PC-9 (cell line): ENCODE data around the gene GMPR2. TPM values are rescaled to one million over a fixed set of nuclear protein-coding genes. Genes with fewer than 3 reads are reported as not detected.

ENCODE experiments used
- BruUV-seq: library from RNA; stranded (reverse); fragments of 400-500 nt; replicated peaks from 2 replicates; lab custom pipeline; 2021; lab: Mats Ljungman, UMichigan
- CTCF ChIA-PET: fragments of 300-600 bp; sonication (Branson Sonifier 250); formaldehyde crosslinking; loops from one replicate; lab custom pipeline; 2022; ENCODE audit warnings: antibody characterized with exemption; lab: Charles Lee
- POLR2A ChIA-PET: fragments of 300-600 bp; sonication (Branson Sonifier 250); formaldehyde crosslinking; loops from one replicate; lab custom pipeline; 2022; ENCODE audit warnings: antibody characterized with exemption; ENCODE audit not compliant: unreplicated experiment; lab: Charles Lee
- DNase-seq, 2 experiments: peaks; one replicate each; pipeline versions ENCODE4 v3.0.0 to v3.0.0-alpha.2; 2015 to 2022; ENCODE audit warnings: mixed read lengths in 1 of 2
- H2AFZ ChIP-seq: fragments of 200-600 bp; sonication (generic); 2 replicates; pipeline ENCODE4 v1.8.1; 2017; ENCODE audit warnings: antibody characterized with exemption
- H3F3A ChIP-seq: fragments of 200-600 bp; sonication (generic); 2 replicates; pipeline ENCODE4 v1.8.1; 2017; ENCODE audit warnings: antibody characterized with exemption, mild to moderate bottlenecking, low read depth; ENCODE audit not compliant: insufficient read depth
- H3K27ac ChIP-seq: fragments of 200-600 bp; sonication (generic); 2 replicates; pipeline ENCODE4 v1.6.1; 2016; ENCODE audit warnings: mixed run types
- H3K27me3 ChIP-seq: fragments of 200-600 bp; sonication (generic); 2 replicates; pipeline ENCODE4 v1.6.1; 2016; ENCODE audit warnings: low read depth, mixed run types; ENCODE audit not compliant: insufficient read depth
- H3K36me3 ChIP-seq: fragments of 200-600 bp; sonication (generic); 2 replicates; pipeline ENCODE4 v1.6.1; 2016; ENCODE audit warnings: low read depth, mixed run types
- H3K4me1 ChIP-seq: fragments of 200-600 bp; sonication (generic); replicated peaks from 2 replicates; pipeline ENCODE4 v1.6.1; 2016; ENCODE audit warnings: mixed run types; ENCODE audit not compliant: insufficient read depth
- H3K4me2 ChIP-seq: fragments of 200-600 bp; sonication (generic); 2 replicates; pipeline ENCODE4 v1.6.1; 2017; ENCODE audit warnings: mixed run types
- H3K4me3 ChIP-seq: fragments of 200-600 bp; sonication (generic); 2 replicates; pipeline ENCODE4 v1.6.1; 2016; ENCODE audit warnings: mixed run types
- H3K79me2 ChIP-seq: fragments of 200-600 bp; sonication (generic); 2 replicates; pipeline ENCODE4 v1.6.1; 2017; ENCODE audit warnings: low read depth, mixed run types
- H3K9me2 ChIP-seq: fragments of 200-600 bp; sonication (generic); 2 replicates; pipeline ENCODE4 v1.8.1; 2017; ENCODE audit warnings: mild to moderate bottlenecking; ENCODE audit not compliant: insufficient read depth
- H3K9me3 ChIP-seq: fragments of 200-600 bp; sonication (generic); 2 replicates; pipeline ENCODE4 v1.8.1; 2016; ENCODE audit warnings: low read depth; ENCODE audit not compliant: insufficient read depth
- H4K20me1 ChIP-seq: fragments of 200-600 bp; sonication (generic); 2 replicates; pipeline ENCODE4 v1.8.1; 2017; ENCODE audit not compliant: insufficient read depth
- EZH2 ChIP-seq: fragments of 200-600 bp; sonication (generic); IDR thresholded peaks from 2 replicates; pipeline ENCODE4 v1.8.0; 2017; ENCODE audit warnings: antibody characterized with exemption, low read depth
- intact Hi-C: fragments of 100-400 bp; cut with micrococcal nuclease; formaldehyde crosslinking; loops from one replicate; pipeline ENCODE4 v1.10.0; 2022; ENCODE audit not compliant: unreplicated experiment
- total RNA-seq: library from RNA; stranded (reverse); gene quantifications from 2 replicates; pipeline ENCODE4 v1.2.3, GENCODE V29; 2021
- TF ChIP-seq, protein P1 (sequence below): fragments of 200-600 bp; sonication (generic); conservative IDR thresholded peaks from 2 replicates; pipeline ENCODE4 v1.6.1; 2017; ENCODE audit warnings: mixed run types, antibody characterized with exemption, mild to moderate bottlenecking, moderate library complexity

The GMPR2 gene
- total RNA-seq, 1 experiment from 2014 or later, result 55.3 TPM

- ChIA-PET CTCF (interaction anchor here (0.6 kb wide), 1 partner anchor 150 kb away, joined by 3 read pairs; no protein-coding TSS in a partner anchor), POLR2A (interaction anchor here (0.6 kb wide), 2 partner anchors 9 to 35 kb away, joined by 9 to 18 read pairs; no protein-coding TSS in a partner anchor)
- Histone ChIP-seq H3K27me3 (no peaks in the 10 kb centered on the region), H2AFZ (no peak overlapping the region), H3F3A (peaks cover 7% of the 10 kb centered on the region; the same call in 1 of the 2 replicates), H3K4me3 (no peak overlapping the region), H3K36me3 (no peaks in the 10 kb centered on the region), H3K9me3 (no peaks in the 10 kb centered on the region), H3K9me2 (no peaks in the 10 kb centered on the region), H3K27ac (no peak overlapping the region), H3K79me2 (no peaks in the 10 kb centered on the region), H3K4me2 (no peak overlapping the region), H4K20me1 (no peaks in the 10 kb centered on the region), H3K4me1 (peaks cover 8% of the 10 kb centered on the region)
- DNase-seq, result no peak
- TF ChIP-seq, protein P1, sequence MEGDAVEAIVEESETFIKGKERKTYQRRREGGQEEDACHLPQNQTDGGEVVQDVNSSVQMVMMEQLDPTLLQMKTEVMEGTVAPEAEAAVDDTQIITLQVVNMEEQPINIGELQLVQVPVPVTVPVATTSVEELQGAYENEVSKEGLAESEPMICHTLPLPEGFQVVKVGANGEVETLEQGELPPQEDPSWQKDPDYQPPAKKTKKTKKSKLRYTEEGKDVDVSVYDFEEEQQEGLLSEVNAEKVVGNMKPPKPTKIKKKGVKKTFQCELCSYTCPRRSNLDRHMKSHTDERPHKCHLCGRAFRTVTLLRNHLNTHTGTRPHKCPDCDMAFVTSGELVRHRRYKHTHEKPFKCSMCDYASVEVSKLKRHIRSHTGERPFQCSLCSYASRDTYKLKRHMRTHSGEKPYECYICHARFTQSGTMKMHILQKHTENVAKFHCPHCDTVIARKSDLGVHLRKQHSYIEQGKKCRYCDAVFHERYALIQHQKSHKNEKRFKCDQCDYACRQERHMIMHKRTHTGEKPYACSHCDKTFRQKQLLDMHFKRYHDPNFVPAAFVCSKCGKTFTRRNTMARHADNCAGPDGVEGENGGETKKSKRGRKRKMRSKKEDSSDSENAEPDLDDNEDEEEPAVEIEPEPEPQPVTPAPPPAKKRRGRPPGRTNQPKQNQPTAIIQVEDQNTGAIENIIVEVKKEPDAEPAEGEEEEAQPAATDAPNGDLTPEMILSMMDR, result no peak
- TF ChIP-seq EZH2, result no peak
- BruUV-seq, result no TSS peak
- intact Hi-C loops, result no loop called here
Observed at GRCh38 chr14:24280797-24281460, 48.2 kb downstream of the GMPR2 start.

GRCh38 chr14:24281636-24282035 is 48.9 kb downstream of the GMPR2 start:
- Histone ChIP-seq H3K4me3 (no peak overlapping the region), H3K4me1 (peaks cover 8% of the 10 kb centered on the region), H3K9me2 (no peaks in the 10 kb centered on the region), H4K20me1 (no peaks in the 10 kb centered on the region), H3K4me2 (no peak overlapping the region), H3K36me3 (no peaks in the 10 kb centered on the region), H3K27ac (no peak overlapping the region), H3K27me3 (no peaks in the 10 kb centered on the region), H3K9me3 (no peaks in the 10 kb centered on the region), H2AFZ (no peak overlapping the region), H3K79me2 (no peaks in the 10 kb centered on the region), H3F3A (peaks cover 7% of the 10 kb centered on the region; the same call in 1 of the 2 replicates)
- intact Hi-C loops, result no loop called here
- no peak for DNase-seq
- ChIA-PET CTCF (no interaction called here), POLR2A (no interaction called here)
- BruUV-seq, result no TSS peak
- no peak for TF ChIP-seq EZH2
- TF ChIP-seq, protein P1, result no peak

GRCh38 chr14:24282736-24283135 is 50.0 kb downstream of the GMPR2 start:
- no peaks in the 10 kb centered on the region for H3K79me2 ChIP-seq
- no peaks in the 10 kb centered on the region for H3K9me3 ChIP-seq
- peaks cover 8% of the 10 kb centered on the region for H3K4me1 ChIP-seq
- H3K4me2 ChIP-seq, result no peak overlapping the region
- BruUV-seq, result no TSS peak
- no peak overlapping the region for H3K4me3 ChIP-seq
- peaks cover 7% of the 10 kb centered on the region; the same call in 1 of the 2 replicates for H3F3A ChIP-seq
- H3K27ac ChIP-seq, result no peak overlapping the region
- ChIA-PET POLR2A (no interaction called here), CTCF (interaction anchor here (0.6 kb wide), 1 partner anchor 13 kb away, joined by 3 read pairs; no protein-coding TSS in a partner anchor)
- H4K20me1 ChIP-seq, result no peaks in the 10 kb centered on the region
- TF ChIP-seq, protein P1, result no peak
- TF ChIP-seq EZH2, result no peak
- no peak for DNase-seq
- no peak overlapping the region for H2AFZ ChIP-seq
- no peaks in the 10 kb centered on the region for H3K9me2 ChIP-seq
- no peaks in the 10 kb centered on the region for H3K36me3 ChIP-seq
- H3K27me3 ChIP-seq, result no peaks in the 10 kb centered on the region
- intact Hi-C loops, result no loop called here
